IPS-18c (cell line): ENCODE results near the gene TADA2A.
"Not testable (repeated sequence)": the region's sequence is repeated elsewhere in the genome, so short reads cannot be mapped to it uniquely, and the experiment has no call there.

Experiments used
- H3K4me3 ChIP-seq: 2 replicates; pipeline ENCODE4 v1.7.0; 2013; ENCODE audit warnings: low read depth, mild to moderate bottlenecking, low read length, moderate library complexity; ENCODE audit not compliant: insufficient read depth
- H3K9me3 ChIP-seq: one replicate; pipeline ENCODE4 v1.6.1; 2013; ENCODE audit warnings: mild to moderate bottlenecking, low read length, moderate library complexity; ENCODE audit not compliant: control insufficient read depth, insufficient read depth

TADA2A gene

GRCh38 chr17:37440424-37440823 is 33.7 kb downstream of the TADA2A start:
- H3K4me3 ChIP-seq: no peak overlapping the region

GRCh38 chr17:37441369-37442014 is 34.8 kb downstream of the TADA2A start:
- not testable (repeated sequence) for H3K4me3 ChIP-seq, H3K9me3 ChIP-seq

More at GRCh38 chr17:37440424-37440823, 33.7 kb downstream of the TADA2A start:
- no peaks in the 10 kb centered on the region for H3K9me3 ChIP-seq

GRCh38 chr17:37446027-37446426 is 39.3 kb downstream of the TADA2A start:
- no peaks in the 10 kb centered on the region for H3K9me3 ChIP-seq
- H3K4me3 ChIP-seq: no peak overlapping the region

- no peaks in the 10 kb centered on the region for H3K9me3 ChIP-seq
- no peak overlapping the region for H3K4me3 ChIP-seq
Measured at GRCh38 chr17:37447641-37448040, 41.0 kb downstream of the TADA2A start.

GRCh38 chr17:37450112-37450511 is 43.4 kb downstream of the TADA2A start:
- H3K4me3 ChIP-seq: no peak overlapping the region
- no peaks in the 10 kb centered on the region for H3K9me3 ChIP-seq

- H3K4me3 ChIP-seq, H3K9me3 ChIP-seq: not testable (repeated sequence)
Measured at GRCh38 chr17:37457801-37458200, 51.1 kb downstream of the TADA2A start.

- Histone ChIP-seq H3K9me3 (no peaks in the 10 kb centered on the region), H3K4me3 (no peak overlapping the region)
Measured at GRCh38 chr17:37458805-37459204, 52.1 kb downstream of the TADA2A start.

- Histone ChIP-seq H3K9me3 (no peaks in the 10 kb centered on the region), H3K4me3 (no peak overlapping the region)
Measured at GRCh38 chr17:37461668-37462067, 55.0 kb downstream of the TADA2A start.

GRCh38 chr17:37462492-37462891 is 55.8 kb downstream of the TADA2A start:
- H3K9me3 ChIP-seq: no peaks in the 10 kb centered on the region
- no peak overlapping the region for H3K4me3 ChIP-seq

GRCh38 chr17:37463039-37463438 is 56.4 kb downstream of the TADA2A start:
- H3K4me3 ChIP-seq: no peak overlapping the region
- no peaks in the 10 kb centered on the region for H3K9me3 ChIP-seq

GRCh38 chr17:37465069-37465616 is 58.5 kb downstream of the TADA2A start:
- no peaks in the 10 kb centered on the region for H3K9me3 ChIP-seq
- H3K4me3 ChIP-seq: no peak overlapping the region

- H3K4me3 ChIP-seq: no peak overlapping the region
Measured at GRCh38 chr17:37466471-37466870, 59.8 kb downstream of the TADA2A start.

GRCh38 chr17:37470181-37470580 is 63.5 kb downstream of the TADA2A start:
- Histone ChIP-seq H3K4me3 (no peak overlapping the region), H3K9me3 (no peaks in the 10 kb centered on the region)

More at GRCh38 chr17:37466471-37466870, 59.8 kb downstream of the TADA2A start:
- H3K9me3 ChIP-seq: no peaks in the 10 kb centered on the region

- Histone ChIP-seq H3K4me3 (no peak overlapping the region), H3K9me3 (no peaks in the 10 kb centered on the region)
Measured at GRCh38 chr17:37475731-37476420, 69.2 kb downstream of the TADA2A start.

GRCh38 chr17:37476431-37477120 is 69.9 kb downstream of the TADA2A start:
- no peak overlapping the region for H3K4me3 ChIP-seq

GRCh38 chr17:37478187-37478586 is 71.5 kb downstream of the TADA2A start:
- H3K4me3 ChIP-seq: no peak overlapping the region
- H3K9me3 ChIP-seq: no peaks in the 10 kb centered on the region

More at GRCh38 chr17:37476431-37477120, 69.9 kb downstream of the TADA2A start:
- H3K9me3 ChIP-seq: no peaks in the 10 kb centered on the region

GRCh38 chr17:37479025-37479424 is 72.3 kb downstream of the TADA2A start:
- no peak overlapping the region for H3K4me3 ChIP-seq
- H3K9me3 ChIP-seq: no peaks in the 10 kb centered on the region

GRCh38 chr17:37480427-37480826 is 73.7 kb downstream of the TADA2A start:
- Histone ChIP-seq H3K4me3 (no peak overlapping the region), H3K9me3 (no peaks in the 10 kb centered on the region)
